HCT116 (cell line): ENCODE data around the gene PFKP. TPM values are rescaled to one million over a fixed set of nuclear protein-coding genes. Genes with fewer than 3 reads are reported as not detected.

Experiments used
- ATAC-seq: fragments of 200-7000 bp; cut with Tn5 transposase; 2 replicates; pipeline ENCODE4 v1.9.1; 2020; ENCODE audit warnings: mild to moderate bottlenecking, moderate library complexity
- Bru-seq: library from RNA; stranded (reverse); fragments of 400-500 nt; gene quantifications from one replicate; lab custom pipeline; 2021; lab: Mats Ljungman, UMichigan
- BruChase-seq, 2 experiments: library from RNA; stranded (reverse); fragments of 400-500 nt; gene quantifications; one replicate each; lab custom pipeline; 2021; lab: Mats Ljungman, UMichigan
- BruUV-seq: library from RNA; stranded (reverse); fragments of 400-500 nt; replicated peaks from 2 replicates; lab custom pipeline; 2021; lab: Mats Ljungman, UMichigan
- CTCF ChIA-PET: fragments of 300-600 bp; sonication (Branson Sonifier 250); formaldehyde crosslinking; loops from one replicate; lab custom pipeline; 2021; ENCODE audit warnings: antibody characterized with exemption; lab: Charles Lee
- POLR2A ChIA-PET: fragments of 300-600, 350-600 bp; sonication (Branson Sonifier 250); formaldehyde crosslinking; loops from one replicate; lab custom pipeline; 2021; ENCODE audit warnings: antibody characterized with exemption; lab: Charles Lee
- RAD21 ChIA-PET, 2 experiments: fragments of 300-600 bp; sonication (Branson Sonifier 250); formaldehyde crosslinking; loops; one replicate each; lab custom pipeline; 2023; ENCODE audit warnings: low total read pairs in 2 of 2; ENCODE audit not compliant: uncharacterized antibody in 2 of 2, unreplicated experiment in 2 of 2, low non-redundant PET in 1 of 2; lab: Charles Lee
- DNase-seq: peaks from one replicate; pipeline ENCODE4 v3.0.0-alpha.2; 2010; ENCODE audit warnings: low read depth, low spot score
- H2AFZ ChIP-seq: fragments of 200-600 bp; shearing (Covaris generic), sonication (generic); 2 replicates; pipeline ENCODE4 v1.6.1; 2017; ENCODE audit warnings: low read depth, mixed run types, mixed read lengths, antibody characterized with exemption, low read length; ENCODE audit not compliant: poor library complexity, severe bottlenecking
- H3K27ac ChIP-seq: 2 replicates; pipeline ENCODE4 v1.5.1; 2012; ENCODE audit warnings: low read depth, low read length
- H3K27me3 ChIP-seq: fragments of 200-600 bp; sonication (generic); 2 replicates; pipeline ENCODE4 v1.6.1; 2016; ENCODE audit warnings: mixed run types, low read length, mixed read lengths; ENCODE audit not compliant: insufficient read depth
- H3K36me3 ChIP-seq, 2 experiments: fragments of 200-500 bp in 1 of 2; fragments of 200-600 bp in 1 of 2; sonication (Bioruptor generic) in 1 of 2; sonication (generic) in 1 of 2; 2 replicates each; pipeline versions ENCODE4 v1.5.1 to v1.6.1; 2014 to 2016; ENCODE audit warnings: low read length in 2 of 2, inconsistent platforms in 1 of 2, mixed read lengths in 1 of 2, mixed run types in 1 of 2; ENCODE audit not compliant: insufficient read depth in 2 of 2, control insufficient read depth in 1 of 2
- H3K4me1 ChIP-seq, 2 experiments: fragments of 200-600 bp in 1 of 2; sonication (generic) in 1 of 2; 2 replicates each; pipeline versions ENCODE4 v1.5.1 to v1.6.1; 2012 to 2017; ENCODE audit warnings: low read length in 2 of 2, inconsistent platforms in 1 of 2, mild to moderate bottlenecking in 1 of 2, mixed read lengths in 1 of 2, mixed run types in 1 of 2, moderate library complexity in 1 of 2; ENCODE audit not compliant: insufficient read depth in 2 of 2, control insufficient read depth in 1 of 2
- H3K4me2 ChIP-seq: fragments of 200-600 bp; sonication (generic); 2 replicates; pipeline ENCODE4 v1.6.1; 2017; ENCODE audit warnings: mixed run types, low read length, mixed read lengths
- H3K4me3 ChIP-seq, 2 experiments: fragments of 200-600 bp in 1 of 2; sonication (generic) in 1 of 2; replicated peaks in 1 of 2; 2 replicates each; pipeline ENCODE4 v1.5.1; 2011 to 2016; ENCODE audit warnings: low read length in 2 of 2, control low read depth in 1 of 2, low read depth in 1 of 2, mild to moderate bottlenecking in 1 of 2, mixed read lengths in 1 of 2, mixed run types in 1 of 2
- H3K79me2 ChIP-seq: fragments of 200-600 bp; sonication (generic); 2 replicates; pipeline ENCODE4 v1.6.1; 2017; ENCODE audit warnings: mild to moderate bottlenecking, mixed run types, low read length, moderate library complexity, mixed read lengths; ENCODE audit not compliant: insufficient read depth
- H3K9ac ChIP-seq: fragments of 200-600 bp; sonication (generic); 2 replicates; pipeline ENCODE4 v1.6.1; 2016; ENCODE audit warnings: low read length, mixed read lengths
- H3K9me2 ChIP-seq: fragments of 200-600 bp; sonication (generic), shearing (Covaris generic); 2 replicates; pipeline ENCODE4 v1.6.1; 2017; ENCODE audit warnings: mixed run types, mild to moderate bottlenecking, moderate library complexity; ENCODE audit not compliant: insufficient read depth
- H3K9me3 ChIP-seq, 2 experiments: fragments of 200-500 bp in 1 of 2; fragments of 200-600 bp in 1 of 2; sonication (Bioruptor generic) in 1 of 2; sonication (generic) in 1 of 2; 2 replicates each; pipeline ENCODE4 v1.6.1; 2014 to 2017; ENCODE audit warnings: low read length in 2 of 2, mixed read lengths in 2 of 2, inconsistent platforms in 1 of 2, low read depth in 1 of 2, mild to moderate bottlenecking in 1 of 2, mixed run types in 1 of 2, moderate library complexity in 1 of 2; ENCODE audit not compliant: control insufficient read depth in 1 of 2, insufficient read depth in 1 of 2
- H4K20me1 ChIP-seq: fragments of 200-600 bp; sonication (generic), shearing (Covaris generic); 2 replicates; pipeline ENCODE4 v1.6.1; 2017; ENCODE audit warnings: mixed run types, mild to moderate bottlenecking, moderate library complexity; ENCODE audit not compliant: insufficient read depth
- ATF3 ChIP-seq: IDR thresholded peaks from 2 replicates; pipeline ENCODE4 v1.6.1; 2012
- CEBPB ChIP-seq: IDR thresholded peaks from 2 replicates; pipeline ENCODE4 v1.6.1; 2012; ENCODE audit warnings: low read depth
- CTCF ChIP-seq, 3 experiments: fragments of 200-600 bp in 1 of 3; sonication (generic) in 1 of 3; IDR thresholded peaks in 2 of 3; conservative IDR thresholded peaks in 1 of 3; 2 replicates each; pipeline ENCODE4 v1.5.1; 2012 to 2017; ENCODE audit warnings: low read depth in 2 of 3, low read length in 2 of 3, antibody characterized with exemption in 1 of 3, borderline replicate concordance in 1 of 3, control low read depth in 1 of 3, mild to moderate bottlenecking in 1 of 3, mixed read lengths in 1 of 3, mixed run types in 1 of 3, moderate library complexity in 1 of 3; ENCODE audit not compliant: insufficient read depth in 1 of 3
- EGR1 ChIP-seq: IDR thresholded peaks from 2 replicates; pipeline ENCODE4 v1.6.1; 2012; ENCODE audit warnings: low read depth
- EZH2 ChIP-seq: fragments of 200-600 bp; sonication (generic); IDR thresholded peaks from 2 replicates; pipeline ENCODE4 v1.6.1; 2017; ENCODE audit warnings: antibody characterized with exemption, mixed run types
- JUND ChIP-seq: IDR thresholded peaks from 2 replicates; pipeline ENCODE4 v1.6.1; 2012
- POLR2A ChIP-seq: IDR thresholded peaks from 2 replicates; pipeline ENCODE4 v1.7.0; 2011; ENCODE audit warnings: borderline replicate concordance; ENCODE audit not compliant: insufficient read depth, insufficient read length; ENCODE audit errors: extremely low read depth
- POLR2AphosphoS5 ChIP-seq: IDR thresholded peaks from 2 replicates; pipeline ENCODE4 v1.6.1; 2011; ENCODE audit warnings: mild to moderate bottlenecking, low read depth, low read length, moderate library complexity
- RAD21 ChIP-seq: IDR thresholded peaks from 2 replicates; pipeline ENCODE4 v1.6.1; 2012; ENCODE audit warnings: low read depth, mild to moderate bottlenecking
- REST ChIP-seq: IDR thresholded peaks from 2 replicates; pipeline ENCODE4 v1.6.1; 2012; ENCODE audit warnings: low read depth
- SIN3A ChIP-seq: IDR thresholded peaks from 2 replicates; pipeline ENCODE4 v1.6.1; 2012; ENCODE audit warnings: low read depth
- SRF ChIP-seq: IDR thresholded peaks from 2 replicates; pipeline ENCODE4 v1.6.1; 2012; ENCODE audit warnings: low read depth
- ZBTB33 ChIP-seq: IDR thresholded peaks from 2 replicates; pipeline ENCODE4 v1.6.1; 2011; ENCODE audit warnings: mild to moderate bottlenecking, low read length, moderate library complexity; ENCODE audit not compliant: insufficient replicate concordance; ENCODE audit errors: extremely low read depth
- ZFX ChIP-seq: fragments of 450-650 bp; IDR thresholded peaks from 2 replicates; pipeline ENCODE4 v1.6.1; 2017
- ZNF274 ChIP-seq: fragments of 200-500 bp; sonication (Bioruptor generic); IDR thresholded peaks from 2 replicates; pipeline ENCODE4 v1.6.1; 2014; ENCODE audit warnings: mild to moderate bottlenecking, low read depth, low read length, inconsistent platforms
- intact Hi-C: fragments of 100-400 bp; cut with micrococcal nuclease; formaldehyde crosslinking; loops from 2 replicates; pipeline ENCODE4 v1.10.0; 2022
- long read RNA-seq: library from polyadenylated mRNA; unstranded; transcript quantifications from one replicate; pipeline ENCODE4 v2.0.0, GENCODE V29; 2021; ENCODE audit not compliant: unreplicated experiment
- polyA plus RNA-seq: library from polyadenylated mRNA; unstranded; fragments of >200 nt; gene quantifications from 2 replicates; pipeline ENCODE4 v1.2.1, GENCODE V29; 2012; ENCODE audit warnings: missing spikeins
- total RNA-seq: library from RNA; stranded (reverse); gene quantifications from one replicate; pipeline ENCODE4 v1.2.1, GENCODE V29; 2021; ENCODE audit not compliant: unreplicated experiment

PFKP gene
- total RNA-seq = 237 TPM
- polyA plus RNA-seq = 383 and 385 TPM in 2 replicates
- percentile 87 among the genes with signal in this experiment for Bru-seq, nascent RNA
- percentile 88 among the genes with signal in this experiment for BruChase-seq, experiment 1, labeled RNA remaining after a 6-hour chase
- percentile 82 among the genes with signal in this experiment for BruChase-seq, experiment 2, labeled RNA remaining after a 2-hour chase
- long read RNA-seq, transcript PFKP-203 (22 exons, 2,654 nt) = major isoform, 484 of 633 reads
- long read RNA-seq, transcript PFKP-201 (6 exons, 1,698 nt) = minor isoform, 9 of 633 reads
- long read RNA-seq, partial matches to known transcripts = 86 of 633 reads
- long read RNA-seq, other reads (novel, unspliced or antisense) = 54 of 633 reads

GRCh38 chr10:3067118-3067858, at the start of gene PFKP:
Gene PFKP (plus strand): TSS chr10:3067548. CDS start chr10:3067596, 48 bp downstream.
- peaks cover 11% of the 10 kb centered on the region; the same call in 1 of the 2 replicates for H4K20me1 ChIP-seq
- H3K4me3 ChIP-seq = peak within 1 kb of the TSS; percentile 87 to 98
- no peak for TF ChIP-seq ZBTB33
- TF ChIP-seq ZFX = no peak
- no peak for TF ChIP-seq RAD21
- TF ChIP-seq CTCF (IDR thresholded peaks at IDR 0.05 in 2 of 3, conservative IDR thresholded peaks at IDR 0.05 in 1 of 3; ENCODE audit: borderline replicate concordance in 1 of 3, insufficient read depth in 1 of 3, low read depth in 2 of 3, low read length in 2 of 3) = no peak
- no peak for TF ChIP-seq EZH2
- no peak for TF ChIP-seq JUND
- TF ChIP-seq CEBPB = no peak
- no peak for TF ChIP-seq ATF3
- no peak for TF ChIP-seq ZNF274
- no peak for TF ChIP-seq REST
- 0 out of 2 replicates have a peak, but pooled peaks have one; percentile 26 for TF ChIP-seq EGR1
- peak; percentile 74 for TF ChIP-seq SIN3A
- no peak for TF ChIP-seq SRF
- TF ChIP-seq POLR2A = peak; percentile 72
- TF ChIP-seq POLR2AphosphoS5 = peak; percentile 94
- TF ChIP-seq, all 23 proteins: peak for 4
- ChIA-PET RAD21 (no interaction called here), CTCF (no interaction called here), POLR2A (no interaction called here)
- Histone ChIP-seq H3K4me1 (peaks cover 25 to 40% of the 10 kb centered on the region in 2 experiments), H3K9ac (peak within 1 kb of the TSS; percentile 99), H3K36me3 (peaks cover 7 to 20% of the 10 kb centered on the region in 2 experiments), H2AFZ (no peak within 1 kb of the TSS), H3K9me3 (no peaks in the 10 kb centered on the region), H3K79me2 (peaks cover 49% of the 10 kb centered on the region), H3K27me3 (no peaks in the 10 kb centered on the region), H3K9me2 (no peaks in the 10 kb centered on the region), H3K27ac (peak within 1 kb of the TSS; percentile 89), H3K4me2 (peak within 1 kb of the TSS; percentile 87)
- ATAC-seq = peak; percentile 69
- BruUV-seq = no TSS peak
- no peak for DNase-seq
- intact Hi-C loops = no loop called here
